ENCODE data around the gene ATF4.

The ATF4 gene, protein sequence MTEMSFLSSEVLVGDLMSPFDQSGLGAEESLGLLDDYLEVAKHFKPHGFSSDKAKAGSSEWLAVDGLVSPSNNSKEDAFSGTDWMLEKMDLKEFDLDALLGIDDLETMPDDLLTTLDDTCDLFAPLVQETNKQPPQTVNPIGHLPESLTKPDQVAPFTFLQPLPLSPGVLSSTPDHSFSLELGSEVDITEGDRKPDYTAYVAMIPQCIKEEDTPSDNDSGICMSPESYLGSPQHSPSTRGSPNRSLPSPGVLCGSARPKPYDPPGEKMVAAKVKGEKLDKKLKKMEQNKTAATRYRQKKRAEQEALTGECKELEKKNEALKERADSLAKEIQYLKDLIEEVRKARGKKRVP

DNA sequence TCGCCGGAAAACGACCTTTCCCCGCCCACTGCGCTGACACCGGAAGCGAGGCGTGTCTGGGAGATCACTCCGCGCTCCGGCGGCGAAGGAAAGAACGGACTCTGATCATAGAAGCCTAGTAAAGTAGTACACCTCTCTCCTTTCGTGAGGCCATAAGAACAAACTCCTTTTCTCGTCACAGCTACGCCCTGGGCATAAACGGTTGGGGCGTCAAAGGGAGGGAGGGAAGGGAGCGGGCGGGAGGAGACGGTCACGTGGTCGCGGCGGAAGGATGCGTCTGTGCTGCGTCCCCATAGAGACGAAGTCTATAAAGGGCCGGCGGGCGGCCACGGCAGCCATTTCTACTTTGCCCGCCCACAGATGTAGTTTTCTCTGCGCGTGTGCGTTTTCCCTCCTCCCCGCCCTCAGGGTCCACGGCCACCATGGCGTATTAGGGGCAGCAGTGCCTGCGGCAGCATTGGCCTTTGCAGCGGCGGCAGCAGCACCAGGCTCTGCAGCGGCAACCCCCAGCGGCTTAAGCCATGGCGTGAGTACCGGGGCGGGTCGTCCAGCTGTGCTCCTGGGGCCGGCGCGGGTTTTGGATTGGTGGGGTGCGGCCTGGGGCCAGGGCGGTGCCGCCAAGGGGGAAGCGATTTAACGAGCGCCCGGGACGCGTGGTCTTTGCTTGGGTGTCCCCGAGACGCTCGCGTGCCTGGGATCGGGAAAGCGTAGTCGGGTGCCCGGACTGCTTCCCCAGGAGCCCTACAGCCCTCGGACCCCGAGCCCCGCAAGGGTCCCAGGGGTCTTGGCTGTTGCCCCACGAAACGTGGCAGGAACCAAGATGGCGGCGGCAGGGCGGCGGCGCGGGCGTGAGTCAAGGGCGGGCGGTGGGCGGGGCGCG lies at the start of gene ATF4:
Gene ATF4 (plus strand): TSS at position 337 of the 880 bp plus-strand sequence. CDS start 884 bp downstream, outside the sequence.
- peak; percentile 88 to 97 for DNase-seq

DNA sequence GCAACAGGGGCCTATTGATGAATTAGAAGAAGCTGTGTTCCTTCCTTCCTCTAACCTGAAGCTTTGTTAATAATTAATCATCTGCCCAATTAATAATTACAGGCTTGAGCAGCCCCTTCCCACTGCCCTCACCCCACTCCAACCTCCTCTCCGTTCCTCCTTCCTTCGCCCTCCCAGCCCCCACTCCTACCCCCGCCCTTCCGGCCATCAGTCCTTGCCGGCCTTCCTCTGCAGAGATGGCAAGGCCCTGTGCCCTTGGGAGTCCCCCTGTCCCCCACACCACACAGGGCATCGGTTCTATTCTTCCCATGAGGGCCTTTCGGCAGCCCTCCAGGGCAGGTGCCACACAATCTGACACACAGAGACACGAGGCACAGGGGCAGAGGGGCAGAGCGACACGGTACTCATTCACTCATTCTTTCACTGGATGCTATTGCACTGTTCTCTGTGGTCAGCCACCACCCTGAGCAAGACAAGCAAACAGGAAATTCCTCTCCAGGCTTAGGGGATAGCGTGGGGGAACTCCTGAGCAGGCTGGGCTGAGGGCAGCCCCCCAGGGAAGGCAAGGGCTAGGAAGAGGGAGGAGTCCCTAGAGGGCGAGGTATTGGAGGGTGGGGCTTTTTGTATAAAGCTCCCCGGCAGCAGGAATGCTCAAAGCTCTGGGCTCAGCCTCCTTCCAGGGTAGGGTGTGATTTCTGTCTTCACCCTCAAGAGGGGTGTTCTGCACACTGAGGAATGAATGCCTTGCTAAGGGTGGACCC lies 48.8 kb upstream of the ATF4 start:
- DNase-seq = no peak

DNA sequence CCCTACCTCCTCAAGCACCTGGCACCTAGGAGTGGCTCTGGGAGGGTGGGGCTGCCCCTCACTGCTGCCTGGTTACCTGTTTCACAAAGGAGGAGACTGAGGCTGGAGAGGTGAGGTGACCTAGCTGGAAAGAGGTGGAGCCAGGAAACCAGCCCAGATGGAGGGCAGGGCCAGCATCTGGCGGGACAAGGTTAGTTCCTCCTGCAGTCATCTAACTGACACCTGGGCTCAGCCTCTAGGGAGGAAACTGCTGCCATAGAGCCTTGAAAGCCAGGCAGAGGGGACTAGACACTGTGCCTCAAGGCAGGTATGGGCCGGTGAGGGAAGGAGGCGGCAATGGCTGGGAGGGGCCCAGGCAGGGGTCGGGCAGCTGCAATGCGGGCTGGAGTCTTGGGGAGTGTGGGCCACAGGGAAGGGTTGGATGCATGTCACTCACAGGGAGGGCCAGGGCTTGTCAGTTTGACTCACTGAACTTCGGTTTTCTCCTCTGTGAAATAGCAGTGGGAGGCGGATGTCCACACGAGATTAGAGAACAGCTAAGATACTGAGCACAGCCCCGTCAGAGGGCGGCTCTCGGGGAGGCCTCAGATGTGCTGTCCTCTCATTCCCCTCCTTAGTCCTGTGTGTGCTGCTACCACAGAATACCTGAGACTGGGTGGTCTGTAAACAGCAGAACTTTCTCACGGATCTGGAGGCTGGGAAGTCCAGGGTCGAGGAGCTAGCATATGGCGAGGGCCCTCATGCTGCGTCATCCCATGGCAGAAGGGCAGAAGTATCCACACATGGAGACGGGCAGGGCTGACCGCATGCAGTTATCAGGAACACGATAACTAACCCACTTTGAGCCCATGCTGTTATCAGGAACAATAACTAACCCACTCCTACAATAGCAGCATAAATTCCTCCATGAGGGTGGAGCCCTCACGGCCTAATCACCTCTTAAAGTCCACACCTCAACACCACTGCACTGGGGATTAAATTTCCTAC lies 47.5 kb upstream of the ATF4 start:
- DNase-seq = no peak

DNA sequence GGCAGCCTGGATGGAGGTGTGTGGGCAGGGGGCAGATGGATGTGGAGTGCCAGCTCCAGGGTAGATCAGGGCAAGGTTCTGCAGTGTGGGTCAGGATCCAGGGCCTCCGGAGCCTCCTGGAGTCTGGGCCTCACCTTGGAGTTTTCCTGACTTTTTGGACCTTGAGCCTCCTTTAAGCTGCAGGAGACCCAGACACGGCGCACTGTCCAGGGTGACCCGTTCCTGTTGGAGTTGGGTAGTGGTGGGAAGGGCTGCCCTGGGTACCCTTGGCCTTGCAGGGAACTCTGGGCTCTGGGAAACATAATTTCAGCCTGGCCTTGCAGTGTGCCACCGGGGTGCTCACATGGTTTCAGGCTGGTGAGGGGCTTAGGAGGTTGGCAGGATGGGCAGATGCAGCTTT lies 46.5 kb upstream of the ATF4 start:
- DNase-seq = no peak

DNA sequence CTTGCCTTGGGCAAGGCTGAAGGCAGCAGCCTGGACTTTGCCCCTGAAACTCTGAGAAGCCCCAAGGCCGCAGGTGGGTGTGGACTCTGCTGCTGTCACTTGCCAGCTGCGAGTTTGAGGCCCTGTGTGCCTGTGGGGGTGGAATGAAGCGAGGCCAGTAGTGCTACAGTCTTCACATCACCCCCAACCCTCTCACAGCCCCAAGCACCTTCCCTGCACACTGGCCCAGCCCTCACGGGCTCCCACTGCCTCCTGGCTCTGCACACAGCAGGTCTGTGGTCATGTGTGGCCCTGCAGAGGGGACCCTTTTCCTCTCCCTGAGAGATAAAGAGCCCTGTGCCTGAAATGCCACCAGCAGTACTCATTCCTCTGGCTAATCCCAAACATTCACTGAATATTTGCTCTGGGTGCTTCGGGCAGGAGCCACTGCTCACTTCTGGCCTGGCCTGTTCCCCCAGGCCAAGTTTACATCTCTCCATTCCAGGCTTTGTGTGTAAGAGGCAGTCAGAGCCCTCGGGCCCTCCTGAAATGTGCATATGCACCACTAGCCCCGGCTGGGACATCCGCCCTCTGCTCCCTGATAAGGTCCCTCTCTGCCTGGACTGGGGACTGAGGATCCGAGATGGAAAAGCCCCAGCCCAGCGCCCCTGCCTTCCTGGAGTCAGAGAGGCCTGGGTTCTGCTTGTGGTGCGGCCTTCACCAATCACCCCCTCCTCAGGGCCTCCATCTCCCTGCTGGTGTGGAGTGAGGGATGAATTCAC lies 45.8 kb upstream of the ATF4 start:
- DNase-seq = no peak

DNA sequence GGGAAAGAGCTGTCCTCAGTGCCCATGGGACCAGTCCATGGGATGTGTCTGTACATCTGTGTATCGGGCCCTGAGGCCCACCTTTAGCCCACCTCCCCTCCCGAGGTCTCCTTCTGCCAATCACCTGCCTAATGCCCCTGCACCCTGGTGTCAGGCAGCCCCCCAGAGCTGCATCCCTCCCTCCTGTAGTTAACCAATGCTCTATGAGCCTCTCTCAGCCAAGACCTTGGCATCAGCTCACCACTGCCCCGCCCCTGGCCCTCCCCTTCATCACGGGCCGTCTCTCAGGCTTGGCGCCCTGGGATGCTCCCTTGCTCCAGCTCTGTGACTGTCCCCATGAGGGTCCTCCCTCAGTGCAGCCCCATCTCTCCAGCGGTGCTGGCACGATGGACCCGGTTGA lies 45.0 kb upstream of the ATF4 start:
- DNase-seq = no peak

DNA sequence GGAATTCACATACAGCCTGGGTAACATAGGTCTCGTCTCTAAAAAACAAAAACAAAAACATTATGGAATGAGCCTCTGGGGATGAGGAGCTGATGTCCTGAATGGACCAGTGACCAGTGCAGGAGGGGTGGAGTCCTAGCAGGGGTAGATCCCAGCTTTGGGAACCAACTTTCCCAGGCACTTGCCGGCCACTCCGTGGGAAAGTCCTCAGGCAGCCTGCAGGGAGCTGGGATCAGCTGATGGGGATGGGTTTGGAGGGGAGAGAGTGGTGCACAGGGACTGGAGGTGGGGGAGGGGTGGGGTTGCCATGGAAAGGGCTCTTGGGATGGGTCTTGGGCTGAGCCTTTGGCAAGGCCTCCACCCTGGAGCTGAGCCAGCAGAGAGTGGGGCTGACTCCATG lies 44.5 kb upstream of the ATF4 start:
- no peak for DNase-seq

DNA sequence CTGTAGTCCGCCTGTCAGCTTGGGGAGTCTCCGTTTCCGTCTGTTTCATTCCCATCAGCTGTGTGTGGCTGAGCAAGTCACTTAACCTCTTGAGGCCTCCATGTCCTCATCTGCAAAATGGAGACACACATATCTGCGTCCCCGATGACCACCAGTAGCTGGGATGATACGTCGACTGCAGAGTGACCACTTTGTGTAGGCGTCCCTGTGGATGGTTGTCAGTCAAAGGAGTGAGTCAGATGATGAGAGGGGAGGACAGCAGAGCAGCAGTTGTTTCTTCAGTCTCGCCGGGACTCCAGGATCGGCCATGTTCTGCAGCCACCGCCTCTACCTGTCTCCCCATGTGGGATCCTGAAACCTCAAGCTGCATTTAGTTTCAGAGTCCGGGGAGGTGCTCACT lies 43.7 kb upstream of the ATF4 start:
- DNase-seq = no peak

DNA sequence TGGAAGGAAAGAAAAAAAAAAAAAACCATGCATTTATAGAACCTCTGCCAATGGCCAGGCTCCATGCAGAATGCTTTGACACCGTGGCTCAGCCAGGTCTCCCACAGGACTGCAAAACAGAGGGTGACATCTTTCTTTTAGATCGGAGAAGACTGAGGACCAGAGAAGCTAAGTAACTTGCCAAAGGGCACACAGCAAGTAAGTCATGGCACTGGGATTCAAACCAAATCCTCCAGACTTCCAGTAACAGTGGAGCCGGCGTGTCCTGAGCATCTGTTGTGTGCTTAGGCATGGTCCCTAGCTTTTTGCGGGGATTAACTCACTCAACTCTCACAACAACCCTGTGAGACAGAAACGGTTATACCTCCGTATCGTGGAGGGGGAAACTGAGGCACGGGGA lies 42.8 kb upstream of the ATF4 start:
- DNase-seq = no peak

DNA sequence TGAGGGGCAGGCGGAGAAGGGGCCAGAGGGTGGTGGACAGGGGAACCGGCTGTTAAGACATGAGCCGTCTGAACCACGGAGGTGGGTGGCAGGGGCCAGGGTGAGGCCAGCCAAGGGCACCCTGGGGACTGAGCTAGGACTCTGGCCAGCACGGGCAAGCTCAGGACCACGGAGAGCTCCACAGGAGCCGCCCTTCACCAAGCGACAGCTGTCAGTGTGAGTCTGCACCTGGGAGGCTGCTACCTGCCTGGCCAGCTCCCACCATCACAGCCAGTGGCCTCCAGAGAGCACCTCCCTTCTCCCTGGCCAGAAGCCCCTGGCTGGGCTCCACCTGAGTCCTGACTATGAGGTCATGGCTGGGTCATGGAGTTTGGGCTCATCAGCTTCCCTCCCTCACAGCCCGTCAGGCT lies 41.9 kb upstream of the ATF4 start:
- no peak for DNase-seq

DNA sequence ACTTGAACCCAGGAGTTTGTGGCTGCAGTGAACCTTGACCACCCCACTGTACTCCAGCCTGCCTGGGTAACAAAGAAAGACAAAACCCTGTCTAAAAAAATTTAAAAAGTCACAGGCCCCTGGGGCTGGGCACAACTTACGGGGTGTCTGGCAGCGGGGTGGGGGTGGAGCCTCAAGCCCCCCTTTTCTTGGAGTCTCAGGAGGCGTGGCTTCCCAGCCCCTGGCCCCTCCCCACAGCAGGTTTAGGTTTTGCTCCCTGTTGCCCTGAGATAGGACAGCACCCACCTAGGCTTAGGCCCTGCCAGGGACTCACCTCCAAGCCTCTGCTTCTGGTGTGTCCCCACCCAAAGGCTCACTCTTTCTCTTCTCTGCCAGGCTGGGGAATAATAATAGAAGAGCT lies 41.1 kb upstream of the ATF4 start:
- no peak for DNase-seq

DNA sequence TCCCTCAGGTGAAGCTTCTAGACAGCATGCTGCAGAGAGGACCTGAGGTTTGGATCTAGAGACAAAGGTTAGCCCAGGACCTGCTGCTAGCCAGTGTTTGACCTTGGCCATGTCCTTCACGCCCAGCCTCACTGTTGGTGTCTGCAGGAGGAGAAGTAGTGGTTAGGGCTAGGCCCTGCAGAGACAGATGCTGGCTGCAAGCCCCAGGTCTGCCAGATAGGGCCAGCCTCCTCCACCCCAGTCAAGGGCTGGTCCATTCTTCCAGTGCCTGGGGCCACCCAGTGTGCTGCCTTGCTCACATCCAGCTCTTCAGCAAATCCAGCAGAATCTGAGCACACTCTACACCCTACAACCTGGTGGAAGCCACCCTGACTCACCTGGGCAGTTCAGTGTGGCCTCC lies 39.8 kb upstream of the ATF4 start:
- no peak for DNase-seq

DNA sequence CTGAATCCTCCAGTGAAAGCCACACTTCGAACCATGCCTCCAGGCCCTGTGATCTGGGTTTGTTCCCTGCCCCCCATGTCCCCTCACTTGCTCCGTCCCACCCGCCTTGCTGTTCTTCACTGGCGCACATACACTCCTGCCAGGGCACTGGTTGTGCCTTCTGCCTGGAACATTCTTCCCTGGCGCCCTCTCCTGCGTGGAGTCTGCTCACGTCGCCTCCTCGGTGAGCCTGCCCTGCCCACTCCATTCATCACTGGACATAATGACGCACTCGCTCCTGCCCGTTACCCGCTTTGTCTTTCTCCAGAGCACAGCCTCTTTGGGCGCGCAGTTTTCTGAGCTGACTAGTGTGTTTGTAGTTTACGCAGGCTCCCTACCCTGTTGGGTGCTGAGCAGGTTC lies 39.3 kb upstream of the ATF4 start:
- no peak for DNase-seq

DNA sequence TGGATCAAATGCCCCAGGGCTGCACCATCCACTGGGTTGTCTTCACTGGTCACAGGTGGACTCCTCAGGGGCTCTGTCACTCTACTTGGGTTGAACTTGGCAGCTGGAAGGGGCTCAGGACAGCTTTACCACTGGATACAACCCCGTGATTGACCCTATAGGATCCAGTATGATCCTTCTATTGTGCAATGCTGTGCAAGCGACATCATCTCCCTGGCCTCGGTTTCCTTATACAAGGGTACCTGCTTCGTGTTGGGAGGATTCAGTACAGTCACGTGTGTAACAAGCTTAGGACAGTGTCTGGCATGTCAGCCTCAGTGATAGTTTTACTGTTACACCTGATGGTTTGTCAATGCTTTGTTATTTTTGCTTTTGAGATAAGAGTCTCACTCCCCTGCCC lies 38.8 kb upstream of the ATF4 start:
- no peak for DNase-seq

DNA sequence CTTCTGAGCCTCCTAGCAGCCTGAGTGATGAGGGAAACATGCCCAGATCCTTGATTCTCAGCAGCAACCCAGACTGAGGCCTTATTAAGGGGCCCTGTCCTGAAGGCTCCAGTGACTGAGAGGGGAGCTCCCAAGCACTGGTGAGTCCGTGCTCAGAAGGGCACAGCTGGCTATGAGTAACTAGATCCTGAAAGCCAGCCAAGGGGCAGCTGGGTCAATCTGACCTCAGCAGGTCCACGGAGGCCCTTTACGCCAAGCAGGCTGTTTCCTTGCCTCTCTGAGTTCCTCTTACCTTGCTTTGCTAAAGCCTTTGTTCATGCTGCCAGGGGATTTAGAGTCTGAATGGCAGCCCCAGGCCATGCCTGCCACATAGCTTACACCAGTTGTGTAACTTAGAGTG lies 37.6 kb upstream of the ATF4 start:
- DNase-seq = no peak

DNA sequence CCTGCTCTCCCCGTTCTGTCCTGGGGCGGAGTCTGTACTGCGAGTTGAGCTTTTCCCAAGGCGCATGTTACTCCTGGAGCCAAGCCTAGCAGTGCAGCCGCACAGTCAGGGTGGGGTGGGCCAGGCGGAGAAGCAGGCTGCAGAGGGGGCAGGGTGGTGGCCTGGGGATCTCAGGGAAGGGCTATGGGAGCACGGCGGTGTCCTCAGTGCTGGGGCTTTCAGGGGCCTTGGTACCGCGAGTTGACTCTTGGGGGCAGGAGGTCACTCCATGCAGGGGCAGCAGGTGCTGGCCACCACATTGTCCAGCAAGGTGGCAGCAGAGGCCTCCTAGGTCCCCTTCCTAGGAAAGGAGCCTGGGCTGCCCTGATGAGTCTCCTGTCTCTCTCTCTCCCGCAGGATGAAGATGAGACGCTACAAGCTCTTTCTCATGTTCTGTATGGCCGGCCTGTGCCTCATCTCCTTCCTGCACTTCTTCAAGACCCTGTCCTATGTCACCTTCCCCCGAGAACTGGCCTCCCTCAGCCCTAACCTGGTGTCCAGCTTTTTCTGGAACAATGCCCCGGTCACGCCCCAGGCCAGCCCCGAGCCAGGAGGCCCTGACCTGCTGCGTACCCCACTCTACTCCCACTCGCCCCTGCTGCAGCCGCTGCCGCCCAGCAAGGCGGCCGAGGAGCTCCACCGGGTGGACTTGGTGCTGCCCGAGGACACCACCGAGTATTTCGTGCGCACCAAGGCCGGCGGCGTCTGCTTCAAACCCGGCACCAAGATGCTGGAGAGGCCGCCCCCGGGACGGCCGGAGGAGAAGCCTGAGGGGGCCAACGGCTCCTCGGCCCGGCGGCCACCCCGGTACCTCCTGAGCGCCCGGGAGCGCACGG lies 33.2 kb upstream of the ATF4 start:
- no peak for DNase-seq

DNA sequence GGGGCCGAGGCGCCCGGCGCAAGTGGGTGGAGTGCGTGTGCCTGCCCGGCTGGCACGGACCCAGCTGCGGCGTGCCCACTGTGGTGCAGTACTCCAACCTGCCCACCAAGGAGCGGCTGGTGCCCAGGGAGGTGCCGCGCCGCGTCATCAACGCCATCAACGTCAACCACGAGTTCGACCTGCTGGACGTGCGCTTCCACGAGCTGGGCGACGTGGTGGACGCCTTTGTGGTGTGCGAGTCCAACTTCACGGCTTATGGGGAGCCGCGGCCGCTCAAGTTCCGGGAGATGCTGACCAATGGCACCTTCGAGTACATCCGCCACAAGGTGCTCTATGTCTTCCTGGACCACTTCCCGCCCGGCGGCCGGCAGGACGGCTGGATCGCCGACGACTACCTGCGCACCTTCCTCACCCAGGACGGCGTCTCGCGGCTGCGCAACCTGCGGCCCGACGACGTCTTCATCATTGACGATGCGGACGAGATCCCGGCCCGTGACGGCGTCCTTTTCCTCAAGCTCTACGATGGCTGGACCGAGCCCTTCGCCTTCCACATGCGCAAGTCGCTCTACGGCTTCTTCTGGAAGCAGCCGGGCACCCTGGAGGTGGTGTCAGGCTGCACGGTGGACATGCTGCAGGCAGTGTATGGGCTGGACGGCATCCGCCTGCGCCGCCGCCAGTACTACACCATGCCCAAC lies 32.4 kb upstream of the ATF4 start:
- no peak for DNase-seq

DNA sequence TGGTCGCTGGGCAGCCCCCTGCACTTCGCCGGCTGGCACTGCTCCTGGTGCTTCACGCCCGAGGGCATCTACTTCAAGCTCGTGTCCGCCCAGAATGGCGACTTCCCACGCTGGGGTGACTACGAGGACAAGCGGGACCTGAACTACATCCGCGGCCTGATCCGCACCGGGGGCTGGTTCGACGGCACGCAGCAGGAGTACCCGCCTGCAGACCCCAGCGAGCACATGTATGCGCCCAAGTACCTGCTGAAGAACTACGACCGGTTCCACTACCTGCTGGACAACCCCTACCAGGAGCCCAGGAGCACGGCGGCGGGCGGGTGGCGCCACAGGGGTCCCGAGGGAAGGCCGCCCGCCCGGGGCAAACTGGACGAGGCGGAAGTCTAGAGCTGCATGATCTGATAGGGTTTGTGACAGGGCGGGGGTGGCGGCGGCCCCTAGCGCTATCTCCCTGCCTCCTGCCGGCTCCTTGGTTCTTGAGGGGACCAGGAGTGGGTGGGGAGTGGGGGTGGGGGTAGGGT lies 31.7 kb upstream of the ATF4 start:
- DNase-seq = no peak

Data from NCI-H1930 (cell line).